Thyroid gland (tissue), 4 donors: Measurements from ENCODE around the gene KRTAP5-7. TPM values are rescaled to one million over a fixed set of nuclear protein-coding genes. Genes with fewer than 3 reads are reported as not detected.
"Not testable (repeated sequence)": the region's sequence is repeated elsewhere in the genome, so short reads cannot be mapped to it uniquely, and the experiment has no call there.

ENCODE experiments used
- DNase-seq, 2 donors: peaks; one replicate each; pipeline ENCODE4 v3.0.0-alpha.2; 2019
- H3K27ac ChIP-seq, 3 donors: fragments of 200-600 bp; sonication (generic); 1 replicate in 2 of 3; 2 replicates in 1 of 3; pipeline ENCODE4 v1.5.1; 2016 to 2019; ENCODE audit warnings: mild to moderate bottlenecking in 1 of 3, moderate library complexity in 1 of 3
- H3K27me3 ChIP-seq: fragments of 200-600 bp; sonication (generic); one replicate; pipeline ENCODE4 v1.5.1; 2019
- H3K36me3 ChIP-seq, 2 donors: fragments of 200-600 bp; sonication (generic); one replicate each; pipeline ENCODE4 v1.5.1; 2016 to 2019
- H3K4me1 ChIP-seq, 2 donors: fragments of 200-600 bp; sonication (generic); one replicate each; pipeline ENCODE4 v1.5.1; 2017 to 2019
- H3K4me3 ChIP-seq, 3 donors: fragments of 200-600 bp; sonication (generic); replicated peaks in 1 of 3; 1 replicate in 2 of 3; 2 replicates in 1 of 3; pipeline ENCODE4 v1.5.1; 2016; ENCODE audit warnings: mild to moderate bottlenecking in 1 of 3
- H3K9me3 ChIP-seq: fragments of 200-600 bp; sonication (generic); one replicate; pipeline ENCODE4 v1.5.1; 2017
- POLR2A ChIP-seq, 2 donors: fragments of 450-650 bp; IDR thresholded peaks; one replicate each; pipeline ENCODE4 v1.6.1; 2017; ENCODE audit warnings: antibody characterized with exemption in 2 of 2, mild to moderate bottlenecking in 2 of 2, moderate library complexity in 1 of 2
- WGBS, 2 donors: methylation state at CpG; one replicate each; pipeline ENCODE4 v1.1.5; 2017; 5-methylcytosine and 5-hydroxymethylcytosine counted together
- intact Hi-C: fragments of 100-400 bp; cut with DNase I; formaldehyde crosslinking; loops from one replicate; pipeline ENCODE4 v1.15.1; 2023
- total RNA-seq, 4 donors: library from RNA; depleted of rRNA; stranded (reverse); fragments of >200 nt; gene quantifications; one replicate each; pipeline ENCODE4 v1.2.3, GENCODE V29; 2016
- TF ChIP-seq, protein P1 (sequence below), 6 experiments: fragments of 200-600 bp in 3 of 6; fragments of 450-650 bp in 3 of 6; sonication (generic) in 3 of 6; IDR thresholded peaks; one replicate each; pipeline ENCODE4 v1.5.1; 2016 to 2019; ENCODE audit warnings: antibody characterized with exemption in 6 of 6, mild to moderate bottlenecking in 2 of 6, inconsistent platforms in 1 of 6, moderate library complexity in 1 of 6

The KRTAP5-7 gene
- total RNA-seq, 4 donors from 2014 or later = 1.2 TPM; not detected in 3

DNA sequence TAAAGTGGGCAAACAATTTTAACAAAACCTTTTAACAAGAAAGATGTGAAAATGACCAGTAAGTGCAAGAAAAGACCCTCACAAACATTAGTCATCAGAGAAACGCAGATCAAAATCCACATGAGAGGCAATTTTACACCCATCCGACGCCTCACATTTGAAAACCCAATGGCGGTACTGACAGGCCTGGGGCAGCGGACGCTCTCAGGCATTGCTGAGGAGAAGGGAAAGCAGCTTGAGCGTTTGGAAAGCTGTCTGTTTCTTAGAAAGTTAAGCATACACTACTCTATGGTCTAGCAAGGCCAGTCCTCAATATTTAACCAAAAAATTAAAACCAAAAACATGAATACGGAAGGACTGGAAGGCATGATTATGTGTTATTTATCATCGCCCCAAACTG is 8.8 kb downstream of the KRTAP5-7 start:
- intact Hi-C loops = no loop called here
- WGBS, 2 donors = 86 to 91% methylated on average over 9 of the region's 9 CpGs

DNA sequence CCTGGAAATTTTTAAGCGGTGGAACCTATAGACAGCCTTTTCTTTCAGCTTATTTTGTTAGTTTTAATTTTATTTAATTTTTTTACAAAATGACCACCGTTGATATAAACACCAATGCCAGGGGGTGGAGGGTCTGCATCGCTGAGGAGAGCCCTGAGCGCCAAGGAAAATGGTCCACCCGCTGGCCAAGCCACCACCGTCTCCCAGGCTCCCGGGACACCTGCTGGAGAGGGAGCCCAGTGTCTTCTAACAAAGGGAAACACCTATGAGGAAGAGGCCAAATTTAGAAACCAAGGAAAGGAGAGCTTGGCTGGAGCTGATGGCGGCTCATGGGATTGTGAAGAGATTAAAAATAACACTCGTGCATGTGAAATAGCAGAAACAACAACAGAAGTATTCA is 10.5 kb downstream of the KRTAP5-7 start:
- H3K4me1 ChIP-seq = no peaks in the 10 kb centered on the region
- DNase-seq = peak in 1 of 2 donors; percentile 12
- no peak overlapping the region for H3K27ac ChIP-seq
- no peaks in the 10 kb centered on the region for H3K9me3 ChIP-seq
- intact Hi-C loops = no loop called here
- H3K27me3 ChIP-seq = no peaks in the 10 kb centered on the region
- no peaks in the 10 kb centered on the region for H3K36me3 ChIP-seq
- no peak overlapping the region for H3K4me3 ChIP-seq
- TF ChIP-seq, protein P1, sequence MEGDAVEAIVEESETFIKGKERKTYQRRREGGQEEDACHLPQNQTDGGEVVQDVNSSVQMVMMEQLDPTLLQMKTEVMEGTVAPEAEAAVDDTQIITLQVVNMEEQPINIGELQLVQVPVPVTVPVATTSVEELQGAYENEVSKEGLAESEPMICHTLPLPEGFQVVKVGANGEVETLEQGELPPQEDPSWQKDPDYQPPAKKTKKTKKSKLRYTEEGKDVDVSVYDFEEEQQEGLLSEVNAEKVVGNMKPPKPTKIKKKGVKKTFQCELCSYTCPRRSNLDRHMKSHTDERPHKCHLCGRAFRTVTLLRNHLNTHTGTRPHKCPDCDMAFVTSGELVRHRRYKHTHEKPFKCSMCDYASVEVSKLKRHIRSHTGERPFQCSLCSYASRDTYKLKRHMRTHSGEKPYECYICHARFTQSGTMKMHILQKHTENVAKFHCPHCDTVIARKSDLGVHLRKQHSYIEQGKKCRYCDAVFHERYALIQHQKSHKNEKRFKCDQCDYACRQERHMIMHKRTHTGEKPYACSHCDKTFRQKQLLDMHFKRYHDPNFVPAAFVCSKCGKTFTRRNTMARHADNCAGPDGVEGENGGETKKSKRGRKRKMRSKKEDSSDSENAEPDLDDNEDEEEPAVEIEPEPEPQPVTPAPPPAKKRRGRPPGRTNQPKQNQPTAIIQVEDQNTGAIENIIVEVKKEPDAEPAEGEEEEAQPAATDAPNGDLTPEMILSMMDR (IDR thresholded peaks at IDR 0.05) = no peak
- TF ChIP-seq POLR2A (IDR thresholded peaks at IDR 0.05) = no peak
- 68 to 76% methylated on average over 9 of the region's 9 CpGs for WGBS, 2 donors

More for the DNA sequence above, 8.8 kb downstream of the KRTAP5-7 start:
- H3K4me1 ChIP-seq = no peaks in the 10 kb centered on the region
- no peak for DNase-seq
- no peaks in the 10 kb centered on the region for H3K36me3 ChIP-seq
- H3K27ac ChIP-seq = no peak overlapping the region
- H3K4me3 ChIP-seq = no peak overlapping the region
- H3K27me3 ChIP-seq = no peaks in the 10 kb centered on the region
- TF ChIP-seq, protein P1 (IDR thresholded peaks at IDR 0.05) = no peak
- no peak for TF ChIP-seq POLR2A (IDR thresholded peaks at IDR 0.05)
- H3K9me3 ChIP-seq = no peaks in the 10 kb centered on the region

DNA sequence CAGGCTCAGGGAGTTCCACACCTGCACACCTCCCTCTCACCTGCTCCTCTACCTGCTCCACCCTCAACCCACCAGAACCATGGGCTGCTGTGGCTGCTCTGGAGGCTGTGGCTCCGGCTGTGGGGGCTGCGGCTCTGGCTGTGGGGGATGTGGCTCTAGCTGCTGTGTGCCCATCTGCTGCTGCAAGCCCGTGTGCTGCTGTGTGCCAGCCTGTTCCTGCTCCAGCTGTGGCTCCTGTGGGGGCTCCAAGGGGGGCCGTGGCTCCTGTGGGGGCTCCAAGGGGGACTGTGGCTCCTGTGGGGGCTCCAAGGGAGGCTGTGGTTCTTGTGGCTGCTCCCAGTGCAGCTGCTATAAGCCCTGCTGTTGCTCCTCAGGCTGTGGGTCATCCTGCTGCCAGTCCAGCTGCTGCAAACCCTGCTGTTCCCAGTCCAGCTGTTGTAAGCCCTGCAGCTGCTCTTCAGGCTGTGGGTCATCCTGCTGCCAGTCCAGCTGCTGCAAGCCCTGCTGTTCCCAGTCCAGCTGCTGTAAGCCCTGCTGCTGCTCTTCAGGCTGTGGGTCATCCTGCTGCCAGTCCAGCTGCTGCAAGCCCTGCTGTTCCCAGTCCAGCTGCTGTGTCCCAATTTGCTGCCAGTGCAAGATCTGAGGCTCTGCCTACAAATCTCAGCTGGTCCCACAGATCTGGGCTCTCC is 11.1 kb downstream of the KRTAP5-7 start, which contains the start of gene KRTAP5-8:
Gene KRTAP5-8 (plus strand): TSS at position 49 of the 689 bp plus-strand sequence. CDS start 31 bp downstream, at position 80.
- WGBS, 2 donors = 40% methylated on average over 1 of the region's 4 CpGs; no CpG with 5 or more reads in 1 of the 2 donors
- H3K9me3 ChIP-seq, H3K4me1 ChIP-seq: not testable (repeated sequence)

DNA sequence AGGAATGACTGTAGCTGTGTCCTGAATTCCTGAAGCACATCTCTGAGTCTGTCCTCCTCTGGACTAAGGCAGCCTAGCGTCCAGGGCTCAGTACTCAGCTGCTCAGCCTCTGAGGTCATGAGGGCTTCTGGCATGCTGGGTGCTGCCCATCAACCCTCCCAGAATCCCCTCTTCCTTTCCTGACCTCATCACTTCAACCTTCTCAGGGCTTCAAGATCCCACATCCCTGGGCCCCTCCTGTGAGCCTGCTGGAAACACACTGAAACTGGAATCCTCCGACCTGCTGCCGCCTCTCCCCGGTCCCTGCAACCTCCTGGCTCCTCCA is 11.6 kb downstream of the KRTAP5-7 start:
- WGBS, 2 donors = 95 to 96% methylated on average over 4 of the region's 4 CpGs
- Histone ChIP-seq H3K27me3 (no peaks in the 10 kb centered on the region), H3K4me3 (no peak overlapping the region), H3K9me3 (no peaks in the 10 kb centered on the region), H3K36me3 (no peaks in the 10 kb centered on the region), H3K4me1 (no peaks in the 10 kb centered on the region), H3K27ac (no peak overlapping the region)
- intact Hi-C loops = no loop called here
- DNase-seq = no peak
- TF ChIP-seq POLR2A (IDR thresholded peaks at IDR 0.05) = no peak
- TF ChIP-seq, protein P1 (IDR thresholded peaks at IDR 0.05) = no peak

More for the DNA sequence above, 11.1 kb downstream of the KRTAP5-7 start, which contains the start of gene KRTAP5-8:
- intact Hi-C loops, H3K27me3 ChIP-seq, DNase-seq, H3K27ac ChIP-seq, H3K4me3 ChIP-seq, H3K36me3 ChIP-seq: not testable (repeated sequence)

DNA sequence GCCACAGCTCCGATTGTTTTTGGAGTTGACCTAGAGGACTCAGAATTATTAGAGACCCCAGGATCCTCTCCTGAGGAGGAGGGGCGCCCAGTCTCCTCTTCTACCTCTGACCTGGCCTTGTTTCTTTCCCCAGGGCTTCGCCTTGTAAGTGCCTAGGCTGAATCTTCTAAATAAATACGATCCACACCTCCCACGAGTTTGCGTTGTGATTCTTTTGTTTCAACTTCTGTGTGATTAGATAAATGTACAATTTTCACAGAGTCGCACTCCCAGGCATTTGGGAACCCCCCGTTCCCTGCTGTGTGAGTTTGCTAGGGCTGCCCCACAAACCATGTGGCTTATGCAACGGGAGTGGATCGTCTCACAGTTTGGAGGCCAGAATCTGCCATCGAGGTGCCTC is 11.9 kb downstream of the KRTAP5-7 start:
- TF ChIP-seq, protein P1 (IDR thresholded peaks at IDR 0.05) = no peak
- no peak for TF ChIP-seq POLR2A (IDR thresholded peaks at IDR 0.05)
- Histone ChIP-seq H3K4me1 (no peaks in the 10 kb centered on the region), H3K9me3 (no peaks in the 10 kb centered on the region), H3K27ac (no peak overlapping the region), H3K36me3 (no peaks in the 10 kb centered on the region), H3K4me3 (no peak overlapping the region), H3K27me3 (no peaks in the 10 kb centered on the region)
- 90 to 92% methylated on average over 11 of the region's 11 CpGs for WGBS, 2 donors
- DNase-seq = no peak
- intact Hi-C loops = no loop called here

DNA sequence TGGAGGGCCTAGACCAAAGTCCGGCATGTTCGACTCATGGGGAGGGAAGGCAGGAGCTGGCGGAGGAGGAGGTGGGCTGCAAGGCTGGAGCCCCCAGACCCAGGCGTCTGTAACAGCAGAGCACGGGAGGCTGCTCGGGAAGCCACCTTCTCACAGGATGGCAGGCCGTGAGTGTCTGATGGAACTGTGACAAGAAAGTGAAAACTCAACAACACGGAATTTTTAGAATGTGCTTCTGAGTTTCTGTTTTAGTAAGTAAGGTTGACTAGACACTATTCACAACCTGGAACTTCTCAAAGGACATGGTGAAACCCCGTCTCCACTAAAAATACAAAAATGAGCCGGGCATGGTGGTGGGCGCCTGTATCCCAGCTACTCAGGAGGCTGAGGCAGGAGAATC is 12.9 kb downstream of the KRTAP5-7 start:
- H3K36me3 ChIP-seq, DNase-seq, H3K9me3 ChIP-seq, H3K4me1 ChIP-seq, H3K27ac ChIP-seq, H3K27me3 ChIP-seq, H3K4me3 ChIP-seq, intact Hi-C loops: not testable (repeated sequence)
- 88 to 96% methylated on average over 10 to 11 of the region's 11 CpGs for WGBS, 2 donors

DNA sequence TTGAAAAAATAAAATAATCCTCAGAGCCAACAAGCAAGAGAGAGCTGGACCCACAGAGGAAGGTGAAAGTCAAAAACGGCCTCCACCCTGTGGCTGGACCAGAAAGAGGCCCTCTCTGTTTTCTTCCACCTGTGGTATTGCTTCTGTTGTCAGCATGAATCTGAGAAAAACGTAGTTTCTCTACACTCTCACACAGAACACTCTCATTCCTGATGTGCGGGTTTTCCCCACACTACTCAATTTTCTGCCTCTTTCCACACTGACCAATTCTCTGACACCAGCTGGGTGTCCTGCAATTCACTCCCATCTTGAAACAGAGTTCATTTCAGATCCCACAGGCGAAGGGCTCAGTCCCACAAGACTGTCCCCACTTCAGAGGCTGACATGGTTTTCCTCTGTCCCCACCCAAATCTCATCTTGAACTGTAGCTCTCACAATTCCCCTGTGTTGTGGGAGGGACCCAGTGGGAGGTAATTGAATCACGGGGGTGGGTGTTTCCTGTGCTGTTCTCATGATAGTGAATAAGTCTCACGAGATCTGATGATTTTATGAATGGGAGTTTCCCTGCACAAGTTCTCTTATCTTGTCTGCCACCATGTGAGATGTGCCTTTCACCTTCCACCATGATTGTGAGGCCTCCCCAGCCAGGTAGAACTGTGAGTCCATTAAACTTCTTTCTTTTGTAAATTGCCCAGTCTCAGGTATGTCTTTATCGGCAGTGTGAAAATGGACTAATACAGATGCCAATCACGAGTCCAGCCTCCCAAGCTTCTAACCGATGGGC is 13.6 kb downstream of the KRTAP5-7 start:
- H3K27me3 ChIP-seq, H3K4me1 ChIP-seq, H3K9me3 ChIP-seq, intact Hi-C loops, H3K4me3 ChIP-seq, H3K27ac ChIP-seq, DNase-seq, H3K36me3 ChIP-seq: not testable (repeated sequence)
- WGBS, 2 donors = 92 to 93% methylated on average over 9 of the region's 9 CpGs
